ENCODE results near the gene TEC.

DNA sequence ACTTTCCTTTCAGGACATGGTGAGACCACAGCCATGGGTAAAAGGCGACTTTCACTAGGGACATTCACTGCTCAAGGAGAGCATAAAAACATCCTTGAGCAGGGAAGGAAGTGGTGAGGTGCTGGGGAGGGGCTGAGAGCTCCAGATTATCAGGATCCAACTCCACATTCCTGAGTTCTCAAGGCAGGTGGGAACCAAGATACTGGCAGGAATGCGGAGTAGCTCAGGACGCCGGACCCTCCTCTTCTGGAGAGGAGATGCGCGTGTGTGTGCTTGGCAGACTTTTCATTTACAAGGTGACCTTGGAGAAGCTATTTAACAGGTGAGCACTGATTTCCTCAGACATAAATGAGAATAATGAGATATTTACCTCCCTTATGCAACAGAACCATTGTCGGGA, 94.3 kb downstream of the TEC start:
- TF ChIP-seq CTCF (IDR thresholded peaks at IDR 0.05) (no peak), POLR2A (IDR thresholded peaks at IDR 0.05) (no peak)
